NB4 (cell line): ENCODE data around the gene LMAN1.

Experiments used
- MYC ChIP-seq: IDR thresholded peaks from 2 replicates; pipeline ENCODE4 v1.6.1; 2011; ENCODE audit warnings: low read depth, low read length
- POLR2A ChIP-seq: IDR thresholded peaks from 2 replicates; pipeline ENCODE4 v1.6.1; 2011; ENCODE audit warnings: mild to moderate bottlenecking; ENCODE audit not compliant: insufficient read length; ENCODE audit errors: extremely low read depth
- TF ChIP-seq, protein P1 (sequence below): IDR thresholded peaks from one replicate; pipeline ENCODE4 v1.5.1; 2012; ENCODE audit warnings: low read depth, low read length
- TF ChIP-seq, protein P2 (sequence below): IDR thresholded peaks from 2 replicates; pipeline ENCODE4 v1.6.1; 2011; ENCODE audit warnings: low read depth, low read length

DNA sequence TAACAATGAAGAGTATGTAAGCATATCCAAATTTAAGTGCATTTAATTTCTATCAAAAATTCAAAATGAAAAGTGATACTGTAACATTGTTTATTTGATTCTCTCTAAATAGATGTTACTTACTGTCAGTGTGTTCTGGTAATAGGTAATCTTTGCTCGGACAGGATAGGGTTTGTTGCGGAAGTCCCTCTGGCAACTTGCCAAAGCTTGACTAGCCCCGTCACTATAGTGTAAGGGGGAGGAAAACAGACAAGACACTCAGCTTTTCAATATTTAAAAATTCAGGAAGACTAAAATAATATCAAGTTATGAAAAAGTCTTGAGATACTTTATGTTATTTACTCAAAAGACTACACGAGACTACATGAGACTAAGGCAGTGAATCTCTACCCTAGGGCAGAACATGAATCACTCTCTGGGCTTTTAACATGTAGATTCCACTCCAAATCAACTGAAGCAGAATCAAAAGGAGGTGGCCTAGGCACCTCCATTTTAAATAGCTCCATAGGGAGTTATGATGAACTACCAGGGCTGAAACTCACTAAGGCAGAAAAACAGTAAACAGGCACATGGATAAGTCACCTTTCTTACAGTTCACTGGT, 5.9 kb downstream of the LMAN1 start:
- TF ChIP-seq, protein P1, sequence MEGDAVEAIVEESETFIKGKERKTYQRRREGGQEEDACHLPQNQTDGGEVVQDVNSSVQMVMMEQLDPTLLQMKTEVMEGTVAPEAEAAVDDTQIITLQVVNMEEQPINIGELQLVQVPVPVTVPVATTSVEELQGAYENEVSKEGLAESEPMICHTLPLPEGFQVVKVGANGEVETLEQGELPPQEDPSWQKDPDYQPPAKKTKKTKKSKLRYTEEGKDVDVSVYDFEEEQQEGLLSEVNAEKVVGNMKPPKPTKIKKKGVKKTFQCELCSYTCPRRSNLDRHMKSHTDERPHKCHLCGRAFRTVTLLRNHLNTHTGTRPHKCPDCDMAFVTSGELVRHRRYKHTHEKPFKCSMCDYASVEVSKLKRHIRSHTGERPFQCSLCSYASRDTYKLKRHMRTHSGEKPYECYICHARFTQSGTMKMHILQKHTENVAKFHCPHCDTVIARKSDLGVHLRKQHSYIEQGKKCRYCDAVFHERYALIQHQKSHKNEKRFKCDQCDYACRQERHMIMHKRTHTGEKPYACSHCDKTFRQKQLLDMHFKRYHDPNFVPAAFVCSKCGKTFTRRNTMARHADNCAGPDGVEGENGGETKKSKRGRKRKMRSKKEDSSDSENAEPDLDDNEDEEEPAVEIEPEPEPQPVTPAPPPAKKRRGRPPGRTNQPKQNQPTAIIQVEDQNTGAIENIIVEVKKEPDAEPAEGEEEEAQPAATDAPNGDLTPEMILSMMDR, result no peak
- TF ChIP-seq POLR2A (no peak), MYC (no peak)
- TF ChIP-seq, protein P2, sequence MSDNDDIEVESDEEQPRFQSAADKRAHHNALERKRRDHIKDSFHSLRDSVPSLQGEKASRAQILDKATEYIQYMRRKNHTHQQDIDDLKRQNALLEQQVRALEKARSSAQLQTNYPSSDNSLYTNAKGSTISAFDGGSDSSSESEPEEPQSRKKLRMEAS, result no peak
